ENCODE data around the gene APLF. TPM values are rescaled to one million over a fixed set of nuclear protein-coding genes. Genes with fewer than 3 reads are reported as not detected.

APLF gene
- total and polyA plus RNA-seq, 2 experiments from 2014 or later: 1.5 to 5.0 TPM

DNA sequence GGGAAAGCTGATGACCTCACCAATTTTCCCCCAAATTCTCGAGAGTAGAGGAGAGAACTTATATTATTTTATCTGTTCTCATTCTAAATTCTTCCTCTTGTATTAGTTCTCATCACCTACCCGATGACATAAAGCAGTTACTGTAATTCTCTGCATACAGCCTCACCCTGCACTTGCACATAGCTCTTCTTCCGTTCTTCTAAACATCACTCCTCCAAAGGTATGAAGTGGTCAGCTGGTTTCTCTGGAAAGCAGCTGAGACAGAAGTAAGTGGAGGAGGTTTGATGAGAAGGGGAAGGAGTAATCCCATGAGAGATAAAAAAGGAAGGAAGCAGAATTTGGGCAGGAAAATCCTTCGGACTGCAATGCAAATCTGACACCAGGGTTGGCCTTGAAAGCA is 39.3 kb upstream of the APLF start:
- 76% methylated on average over 4 of the region's 4 CpGs for WGBS (ENCODE audit: low lambda C conversion rate, missing lambda C conversion rate)
- Histone ChIP-seq H3K27ac (no peak overlapping the region), H3K9me3 (ENCODE audit: low read depth) (no peaks in the 10 kb centered on the region), H3K9me2 (replicated peaks; ENCODE audit: insufficient read depth) (no peaks in the 10 kb centered on the region), H2AFZ (no peak overlapping the region), H3K4me2 (no peak overlapping the region), H4K20me1 (ENCODE audit: insufficient read depth, poor library complexity, severe bottlenecking) (no peaks in the 10 kb centered on the region), H3K79me2 (no peaks in the 10 kb centered on the region), H3K4me1 (ENCODE audit: insufficient read depth) (no peaks in the 10 kb centered on the region), H3K4me3 (no peak overlapping the region), H3K27me3 (peaks cover 6% of the 10 kb centered on the region), H3K36me3 (replicated peaks; ENCODE audit: insufficient read depth, low read depth) (no peaks in the 10 kb centered on the region)
- no peak for DNase-seq (ENCODE audit: low spot score)
- no peak for TF ChIP-seq EZH2 (IDR thresholded peaks at IDR 0.05; ENCODE audit: borderline replicate concordance)
- TF ChIP-seq EZH2phosphoT487 (IDR thresholded peaks at IDR 0.05; ENCODE audit: low read depth, severe bottlenecking, unreplicated experiment): no peak
- TF ChIP-seq, protein P1, sequence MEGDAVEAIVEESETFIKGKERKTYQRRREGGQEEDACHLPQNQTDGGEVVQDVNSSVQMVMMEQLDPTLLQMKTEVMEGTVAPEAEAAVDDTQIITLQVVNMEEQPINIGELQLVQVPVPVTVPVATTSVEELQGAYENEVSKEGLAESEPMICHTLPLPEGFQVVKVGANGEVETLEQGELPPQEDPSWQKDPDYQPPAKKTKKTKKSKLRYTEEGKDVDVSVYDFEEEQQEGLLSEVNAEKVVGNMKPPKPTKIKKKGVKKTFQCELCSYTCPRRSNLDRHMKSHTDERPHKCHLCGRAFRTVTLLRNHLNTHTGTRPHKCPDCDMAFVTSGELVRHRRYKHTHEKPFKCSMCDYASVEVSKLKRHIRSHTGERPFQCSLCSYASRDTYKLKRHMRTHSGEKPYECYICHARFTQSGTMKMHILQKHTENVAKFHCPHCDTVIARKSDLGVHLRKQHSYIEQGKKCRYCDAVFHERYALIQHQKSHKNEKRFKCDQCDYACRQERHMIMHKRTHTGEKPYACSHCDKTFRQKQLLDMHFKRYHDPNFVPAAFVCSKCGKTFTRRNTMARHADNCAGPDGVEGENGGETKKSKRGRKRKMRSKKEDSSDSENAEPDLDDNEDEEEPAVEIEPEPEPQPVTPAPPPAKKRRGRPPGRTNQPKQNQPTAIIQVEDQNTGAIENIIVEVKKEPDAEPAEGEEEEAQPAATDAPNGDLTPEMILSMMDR (IDR thresholded peaks at IDR 0.05; ENCODE audit: poor library complexity): no peak

DNA sequence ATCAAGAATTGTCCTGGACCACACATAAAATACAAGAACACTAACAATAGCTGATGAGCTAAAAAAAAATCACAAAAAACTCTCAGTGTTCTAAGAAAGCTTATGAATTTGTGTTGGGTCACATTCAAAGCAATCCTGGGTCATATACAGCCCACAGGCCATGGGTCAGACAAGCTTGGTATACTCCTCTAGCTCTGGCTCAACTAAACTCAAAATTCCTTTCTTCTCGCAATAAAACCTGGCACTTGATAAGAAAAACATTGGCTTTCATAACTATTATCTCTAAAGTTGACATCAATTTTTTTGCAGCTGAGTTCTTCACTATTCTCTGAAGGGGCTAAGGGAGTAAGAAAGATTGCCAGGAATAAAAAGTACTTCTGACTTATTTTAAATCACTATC is 38.6 kb upstream of the APLF start:
- TF ChIP-seq EZH2 (IDR thresholded peaks at IDR 0.05; ENCODE audit: borderline replicate concordance) (no peak), EZH2phosphoT487 (IDR thresholded peaks at IDR 0.05; ENCODE audit: low read depth, severe bottlenecking, unreplicated experiment) (no peak)
- TF ChIP-seq, protein P1 (IDR thresholded peaks at IDR 0.05; ENCODE audit: poor library complexity): no peak

DNA sequence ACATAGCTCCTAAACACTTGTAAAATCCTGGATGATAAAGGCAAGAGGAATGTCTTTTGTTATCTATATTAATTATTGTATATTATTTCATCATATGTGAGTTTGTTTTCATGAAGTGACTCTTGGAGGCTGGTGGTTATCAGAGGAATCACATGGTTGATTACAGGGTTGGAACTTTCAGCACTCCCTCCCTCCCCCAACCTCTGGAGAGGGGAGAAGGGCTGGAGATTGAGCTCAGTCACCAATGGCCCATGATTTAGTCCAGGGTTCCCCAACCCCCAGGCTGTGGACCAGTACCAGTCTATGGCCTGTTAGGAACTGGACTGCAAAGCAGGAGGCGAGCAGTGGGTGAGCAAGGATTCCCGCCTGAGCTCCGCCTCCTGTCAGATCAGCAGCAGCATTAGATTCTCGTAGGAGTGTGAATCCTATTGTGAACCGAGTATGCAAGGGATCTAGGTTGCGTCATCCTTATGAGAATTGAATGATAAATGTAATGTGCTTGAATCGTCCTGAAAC is 38.0 kb upstream of the APLF start:
- TF ChIP-seq EZH2 (IDR thresholded peaks at IDR 0.05; ENCODE audit: borderline replicate concordance) (no peak), EZH2phosphoT487 (IDR thresholded peaks at IDR 0.05; ENCODE audit: low read depth, severe bottlenecking, unreplicated experiment) (no peak)
- TF ChIP-seq, protein P1 (IDR thresholded peaks at IDR 0.05; ENCODE audit: poor library complexity): no peak
- H4K20me1 ChIP-seq (ENCODE audit: insufficient read depth, poor library complexity, severe bottlenecking): no peaks in the 10 kb centered on the region
- no peak overlapping the region for H3K4me2 ChIP-seq
- H3K79me2 ChIP-seq: no peaks in the 10 kb centered on the region
- H3K4me3 ChIP-seq: no peak overlapping the region
- no peaks in the 10 kb centered on the region for H3K36me3 ChIP-seq (replicated peaks; ENCODE audit: insufficient read depth, low read depth)
- 74% methylated on average over 7 of the region's 7 CpGs for WGBS (ENCODE audit: low lambda C conversion rate, missing lambda C conversion rate)
- H2AFZ ChIP-seq: no peak overlapping the region
- H3K9me2 ChIP-seq (replicated peaks; ENCODE audit: insufficient read depth): no peaks in the 10 kb centered on the region
- H3K4me1 ChIP-seq (ENCODE audit: insufficient read depth): no peaks in the 10 kb centered on the region
- H3K27me3 ChIP-seq: no peaks in the 10 kb centered on the region
- H3K9me3 ChIP-seq (ENCODE audit: low read depth): no peaks in the 10 kb centered on the region
- DNase-seq (ENCODE audit: low spot score): no peak
- H3K27ac ChIP-seq: no peak overlapping the region

More for the DNA sequence above, 38.6 kb upstream of the APLF start:
- Histone ChIP-seq H3K79me2 (no peaks in the 10 kb centered on the region), H3K36me3 (replicated peaks; ENCODE audit: insufficient read depth, low read depth) (no peaks in the 10 kb centered on the region), H3K9me3 (ENCODE audit: low read depth) (no peaks in the 10 kb centered on the region), H4K20me1 (ENCODE audit: insufficient read depth, poor library complexity, severe bottlenecking) (no peaks in the 10 kb centered on the region), H3K4me1 (ENCODE audit: insufficient read depth) (no peaks in the 10 kb centered on the region), H3K4me3 (no peak overlapping the region), H3K4me2 (no peak overlapping the region), H3K9me2 (replicated peaks; ENCODE audit: insufficient read depth) (no peaks in the 10 kb centered on the region), H3K27me3 (peaks cover 2% of the 10 kb centered on the region), H3K27ac (no peak overlapping the region), H2AFZ (no peak overlapping the region)
- no peak for DNase-seq (ENCODE audit: low spot score)
- 70% methylated on average over 1 of the region's 1 CpG for WGBS (ENCODE audit: low lambda C conversion rate, missing lambda C conversion rate)
